ENCODE results near the gene CREB5.

GRCh38 chr7:28466885-28467284, 54.6 kb downstream of the CREB5 start:
- TF ChIP-seq, protein P1, sequence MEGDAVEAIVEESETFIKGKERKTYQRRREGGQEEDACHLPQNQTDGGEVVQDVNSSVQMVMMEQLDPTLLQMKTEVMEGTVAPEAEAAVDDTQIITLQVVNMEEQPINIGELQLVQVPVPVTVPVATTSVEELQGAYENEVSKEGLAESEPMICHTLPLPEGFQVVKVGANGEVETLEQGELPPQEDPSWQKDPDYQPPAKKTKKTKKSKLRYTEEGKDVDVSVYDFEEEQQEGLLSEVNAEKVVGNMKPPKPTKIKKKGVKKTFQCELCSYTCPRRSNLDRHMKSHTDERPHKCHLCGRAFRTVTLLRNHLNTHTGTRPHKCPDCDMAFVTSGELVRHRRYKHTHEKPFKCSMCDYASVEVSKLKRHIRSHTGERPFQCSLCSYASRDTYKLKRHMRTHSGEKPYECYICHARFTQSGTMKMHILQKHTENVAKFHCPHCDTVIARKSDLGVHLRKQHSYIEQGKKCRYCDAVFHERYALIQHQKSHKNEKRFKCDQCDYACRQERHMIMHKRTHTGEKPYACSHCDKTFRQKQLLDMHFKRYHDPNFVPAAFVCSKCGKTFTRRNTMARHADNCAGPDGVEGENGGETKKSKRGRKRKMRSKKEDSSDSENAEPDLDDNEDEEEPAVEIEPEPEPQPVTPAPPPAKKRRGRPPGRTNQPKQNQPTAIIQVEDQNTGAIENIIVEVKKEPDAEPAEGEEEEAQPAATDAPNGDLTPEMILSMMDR (conservative IDR thresholded peaks at IDR 0.05): no peak
- TF ChIP-seq EZH2 (IDR thresholded peaks at IDR 0.05; ENCODE audit: low read depth): no peak
